Activated CD4-positive, alpha-beta T cell treated with anti-CD3 and anti-CD28 coated beads, Interleukin-2, amount 10 ng/mL, durations not matched to agents 24 days and 14 days (primary cell): ENCODE results near the gene PDILT. TPM values are rescaled to one million over a fixed set of nuclear protein-coding genes. Genes with fewer than 3 reads are reported as not detected.

Experiments
- DNase-seq: peaks from one replicate; pipeline ENCODE4 v3.0.0; 2022
- H3K27ac Mint-ChIP-seq: one replicate; pipeline ENCODE4 v1.8.0; 2022; ENCODE audit warnings: mild to moderate bottlenecking, mixed read lengths
- H3K27me3 Mint-ChIP-seq: one replicate; pipeline ENCODE4 v1.8.0; 2022; ENCODE audit warnings: mixed read lengths
- H3K36me3 Mint-ChIP-seq: one replicate; pipeline ENCODE4 v1.8.0; 2022; ENCODE audit warnings: low read depth, mild to moderate bottlenecking, mixed read lengths
- H3K4me1 Mint-ChIP-seq: one replicate; pipeline ENCODE4 v1.8.0; 2021; ENCODE audit warnings: mixed read lengths
- H3K4me3 Mint-ChIP-seq: one replicate; pipeline ENCODE4 v1.8.0; 2022; ENCODE audit warnings: mild to moderate bottlenecking, moderate library complexity, mixed read lengths
- H3K9me3 Mint-ChIP-seq: one replicate; pipeline ENCODE4 v1.8.0; 2021; ENCODE audit warnings: mixed read lengths
- intact Hi-C: fragments of 100-400 bp; cut with micrococcal nuclease; formaldehyde crosslinking; loops from one replicate; pipeline ENCODE4 v1.15.1; 2023
- total RNA-seq: library from RNA; stranded (reverse); gene quantifications from 2 replicates; pipeline ENCODE4 v1.2.3, GENCODE V29; 2022

PDILT gene
- total RNA-seq, 1 donor from 2014 or later, result not detected

DNA sequence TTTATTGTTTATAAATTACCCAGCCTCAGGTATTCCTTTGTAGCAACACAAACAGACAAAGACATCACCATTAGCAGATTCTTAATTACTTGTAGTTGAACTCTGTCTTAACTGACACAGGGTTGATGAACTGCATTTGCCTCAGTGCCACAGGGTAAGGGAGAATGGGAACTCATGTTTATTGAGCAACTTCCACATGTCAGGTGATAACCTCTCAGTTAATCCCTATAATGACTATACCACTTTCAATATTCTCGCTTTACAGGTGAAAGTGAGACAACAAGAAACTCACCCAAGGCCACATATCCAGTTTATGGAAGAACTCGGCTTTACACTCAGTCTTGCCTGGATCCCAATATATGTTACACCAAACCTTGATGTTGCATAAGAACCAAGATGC lies 8.6 kb downstream of the PDILT start:
- Mint-ChIP-seq H3K27me3 (no peaks in the 10 kb centered on the region), H3K9me3 (no peaks in the 10 kb centered on the region), H3K4me1 (no peaks in the 10 kb centered on the region), H3K4me3 (no peak overlapping the region), H3K27ac (no peak overlapping the region), H3K36me3 (no peaks in the 10 kb centered on the region)
- intact Hi-C loops, result no loop called here
- no peak for DNase-seq

DNA sequence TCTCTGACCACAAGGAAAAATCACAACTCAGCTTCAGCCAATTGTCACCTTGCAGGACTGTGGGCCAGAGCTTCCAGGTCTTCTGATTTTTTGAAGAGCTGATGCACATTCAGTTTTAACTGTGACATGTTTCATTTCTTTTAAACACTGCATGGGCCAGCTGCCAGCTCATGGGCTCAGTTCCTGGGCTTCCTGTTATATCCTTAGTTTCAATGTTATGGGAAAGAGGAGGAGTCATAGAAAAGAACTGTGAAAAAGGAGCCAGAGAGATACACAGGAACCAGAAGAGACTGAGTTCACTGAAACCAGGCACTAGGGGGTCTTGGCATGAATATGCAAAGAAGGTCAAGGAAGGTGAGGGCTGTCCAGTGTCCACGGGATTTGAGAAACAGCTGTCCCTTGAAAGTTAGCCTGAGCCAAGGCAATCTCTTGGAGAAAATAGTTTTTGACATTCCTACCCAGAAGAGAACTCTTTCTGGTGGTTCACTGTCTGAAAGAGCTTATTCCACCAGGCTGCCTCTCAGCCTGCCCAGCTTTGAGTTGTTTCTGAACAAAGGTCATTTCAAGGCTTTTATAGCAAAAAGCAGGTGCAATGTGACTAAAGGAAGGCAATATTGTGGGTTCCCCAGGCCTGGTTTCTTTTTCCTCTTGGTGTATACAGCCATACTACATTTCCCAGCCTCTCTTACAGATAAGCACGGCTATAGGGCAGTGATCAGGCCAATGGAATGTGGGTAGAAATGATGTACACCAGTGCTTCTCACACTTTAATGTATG lies 10.5 kb downstream of the PDILT start:
- Mint-ChIP-seq H3K9me3 (no peaks in the 10 kb centered on the region), H3K4me1 (no peaks in the 10 kb centered on the region), H3K27ac (no peak overlapping the region), H3K36me3 (no peaks in the 10 kb centered on the region), H3K27me3 (no peaks in the 10 kb centered on the region), H3K4me3 (no peak overlapping the region)
- intact Hi-C loops, result no loop called here
- no peak for DNase-seq

DNA sequence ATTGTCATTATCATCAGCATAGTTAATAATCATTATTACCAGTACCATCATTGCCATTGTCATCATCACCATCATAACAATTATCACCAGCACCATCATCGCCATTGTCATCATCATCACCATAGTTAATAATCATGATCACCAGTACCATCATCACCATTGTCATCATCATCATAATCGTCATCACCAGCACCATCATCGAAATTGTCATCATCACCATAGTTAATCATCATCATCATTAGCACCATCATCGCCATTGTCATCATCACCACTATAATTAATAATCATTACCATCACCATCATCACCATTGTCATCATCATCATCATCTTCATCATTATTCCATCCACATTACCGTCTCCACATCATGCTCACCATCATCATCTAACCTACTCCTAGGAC lies 13.5 kb downstream of the PDILT start:
- no peaks in the 10 kb centered on the region for H3K4me1 Mint-ChIP-seq
- no peak overlapping the region for H3K4me3 Mint-ChIP-seq

DNA sequence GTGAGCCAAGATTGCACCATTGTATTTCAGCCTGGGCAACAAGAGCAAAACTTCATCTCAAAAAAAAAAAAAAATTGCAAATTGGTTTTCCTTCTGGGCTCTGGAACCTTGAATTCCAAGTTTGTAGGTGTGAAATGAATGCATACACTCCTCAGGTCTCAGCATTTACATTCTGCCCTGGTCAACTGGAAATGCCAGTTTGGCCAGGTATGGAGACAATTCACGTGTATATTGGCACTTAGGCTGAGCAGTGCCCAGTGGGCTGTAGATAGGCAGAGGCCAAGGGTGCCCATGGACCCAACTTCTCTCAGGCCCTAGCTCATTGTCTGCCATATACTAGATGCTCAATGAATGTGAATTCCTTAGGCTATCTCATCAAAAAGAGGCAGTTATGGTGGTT lies 15.7 kb downstream of the PDILT start:
- Mint-ChIP-seq H3K9me3 (no peaks in the 10 kb centered on the region), H3K4me3 (no peak overlapping the region), H3K27me3 (no peaks in the 10 kb centered on the region), H3K4me1 (no peaks in the 10 kb centered on the region), H3K27ac (no peak overlapping the region), H3K36me3 (no peaks in the 10 kb centered on the region)
- intact Hi-C loops, result no loop called here
- DNase-seq, result no peak

More for the DNA sequence above, 13.5 kb downstream of the PDILT start:
- intact Hi-C loops, result no loop called here
- DNase-seq, result no peak
- H3K27ac Mint-ChIP-seq, result no peak overlapping the region
- no peaks in the 10 kb centered on the region for H3K9me3 Mint-ChIP-seq
- H3K27me3 Mint-ChIP-seq, result no peaks in the 10 kb centered on the region
- no peaks in the 10 kb centered on the region for H3K36me3 Mint-ChIP-seq

DNA sequence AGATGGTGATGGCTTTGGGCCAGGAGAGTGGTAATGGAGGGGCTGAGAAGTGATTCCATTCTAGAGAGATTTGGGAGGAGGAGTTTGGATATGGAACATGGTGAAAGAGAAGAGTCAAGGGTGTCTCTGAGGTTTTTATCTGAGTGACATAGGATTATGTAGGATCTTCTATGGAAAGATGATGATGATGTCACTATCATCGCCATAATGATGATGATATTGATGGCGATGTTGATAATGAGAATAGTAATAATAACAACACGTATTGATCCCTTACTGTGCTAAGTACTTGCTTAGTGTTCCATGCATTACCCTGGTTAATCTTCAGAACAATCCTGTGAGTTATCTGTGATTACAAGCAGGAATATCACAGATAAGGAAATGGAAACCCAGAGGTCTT lies 16.6 kb downstream of the PDILT start:
- no peak overlapping the region for H3K27ac Mint-ChIP-seq
- no peaks in the 10 kb centered on the region for H3K36me3 Mint-ChIP-seq
- DNase-seq, result no peak
- H3K4me1 Mint-ChIP-seq, result no peaks in the 10 kb centered on the region
- H3K9me3 Mint-ChIP-seq, result no peaks in the 10 kb centered on the region
- H3K27me3 Mint-ChIP-seq, result no peaks in the 10 kb centered on the region
- H3K4me3 Mint-ChIP-seq, result no peak overlapping the region
- intact Hi-C loops, result no loop called here

DNA sequence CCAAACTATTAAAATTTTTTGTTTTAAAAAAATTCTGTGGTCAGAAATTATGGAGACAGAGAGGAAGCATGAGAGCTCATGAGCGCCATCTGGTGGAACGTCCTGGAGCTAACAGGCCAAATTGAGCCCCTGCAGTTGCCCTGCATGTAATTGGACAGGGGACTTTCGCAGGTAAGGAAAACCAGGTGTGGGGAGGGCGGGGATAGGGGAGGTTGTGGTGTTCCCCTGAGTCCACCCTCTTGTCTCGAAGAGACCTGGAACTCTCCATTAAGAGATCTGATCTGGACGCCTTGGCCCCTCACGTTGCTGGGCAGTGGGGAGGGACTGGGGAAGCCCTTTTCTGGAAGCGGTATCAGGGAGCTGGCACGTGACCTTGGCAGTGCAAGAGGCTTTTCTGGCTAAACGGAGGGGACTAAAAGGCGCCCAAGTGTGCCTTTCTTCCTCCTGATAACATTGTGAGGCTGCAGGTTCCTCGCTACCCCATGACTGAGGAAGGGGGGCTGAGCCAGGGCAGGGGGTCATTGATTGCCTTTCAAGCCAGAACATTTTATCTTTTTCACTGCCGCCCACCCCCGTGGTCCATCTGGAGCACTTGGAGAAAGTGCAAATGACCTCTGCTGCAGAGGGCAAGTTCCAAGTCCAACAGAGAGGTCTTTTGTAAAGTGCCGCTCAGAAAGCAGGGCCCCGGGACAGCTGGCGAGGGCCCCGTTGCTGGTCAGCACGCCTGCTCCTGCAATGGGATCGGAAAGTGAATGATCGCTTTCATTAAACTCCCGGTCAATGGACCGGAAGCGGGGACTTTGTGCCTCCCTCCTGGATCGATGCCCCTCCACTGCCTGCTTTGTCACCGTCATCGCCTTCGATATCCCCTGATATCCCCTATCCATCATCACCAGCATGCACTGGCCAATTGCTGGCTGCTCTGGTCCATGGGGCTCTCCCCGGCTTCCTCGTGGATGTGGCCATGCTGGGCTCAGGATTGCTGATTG lies 18.4 kb downstream of the PDILT start:
- Mint-ChIP-seq H3K4me1 (no peaks in the 10 kb centered on the region), H3K9me3 (no peaks in the 10 kb centered on the region), H3K36me3 (no peaks in the 10 kb centered on the region), H3K4me3 (no peak overlapping the region), H3K27me3 (no peaks in the 10 kb centered on the region), H3K27ac (no peak overlapping the region)
- intact Hi-C loops, result loop anchor here (1.0 kb wide), 1 partner anchor 479 kb away; no protein-coding TSS in a partner anchor
- peak; percentile 83 for DNase-seq

DNA sequence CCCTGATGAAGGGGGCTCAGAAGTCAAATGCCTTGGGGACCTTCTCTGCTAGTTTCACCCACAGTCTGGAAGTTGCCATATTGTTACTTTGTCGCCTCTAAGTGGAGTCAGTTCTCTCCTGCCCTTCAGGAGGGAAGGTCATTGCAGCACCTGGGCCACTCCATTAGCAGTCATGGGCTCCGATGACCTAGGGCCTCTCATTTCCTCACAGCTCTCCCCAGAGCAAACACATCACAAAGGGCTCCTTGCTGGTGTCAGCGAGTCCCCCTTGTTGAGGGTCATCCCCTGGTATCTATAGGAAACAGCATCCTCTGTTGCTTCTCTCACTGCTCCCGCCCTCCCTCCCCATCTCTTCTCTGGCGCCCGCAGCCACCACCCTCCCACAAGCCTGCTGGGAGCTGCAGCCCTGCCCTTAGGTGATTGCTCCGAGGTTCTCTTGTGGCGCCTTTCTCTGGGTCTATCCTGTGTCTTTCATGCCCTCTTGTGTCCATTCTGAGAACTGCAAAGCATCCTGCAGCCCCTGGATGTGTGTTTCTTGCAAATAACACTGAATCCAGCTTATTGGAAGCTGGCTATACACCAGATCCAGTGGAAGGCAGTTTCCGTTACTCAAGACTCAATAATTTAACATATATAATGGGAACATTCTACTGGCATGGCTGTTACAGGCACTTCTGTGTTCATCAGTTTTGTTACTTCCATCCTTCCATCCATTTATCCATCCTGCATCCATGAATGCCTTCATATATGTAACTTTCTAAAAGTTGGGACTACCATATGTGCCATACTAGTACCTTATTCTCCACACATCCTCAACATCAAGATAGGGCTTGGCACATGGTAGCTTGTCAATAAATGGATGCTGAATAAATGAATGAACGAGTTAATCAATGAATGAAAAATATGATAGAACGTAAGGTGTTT lies 21.2 kb downstream of the PDILT start:
- Mint-ChIP-seq H3K27me3 (no peaks in the 10 kb centered on the region), H3K9me3 (no peaks in the 10 kb centered on the region), H3K4me3 (no peak overlapping the region), H3K27ac (no peak overlapping the region), H3K4me1 (no peaks in the 10 kb centered on the region), H3K36me3 (no peaks in the 10 kb centered on the region)
- peak; percentile 85 for DNase-seq
- intact Hi-C loops, result loop anchor here (2.0 kb wide), 1 partner anchor 485 kb away; no protein-coding TSS in a partner anchor

DNA sequence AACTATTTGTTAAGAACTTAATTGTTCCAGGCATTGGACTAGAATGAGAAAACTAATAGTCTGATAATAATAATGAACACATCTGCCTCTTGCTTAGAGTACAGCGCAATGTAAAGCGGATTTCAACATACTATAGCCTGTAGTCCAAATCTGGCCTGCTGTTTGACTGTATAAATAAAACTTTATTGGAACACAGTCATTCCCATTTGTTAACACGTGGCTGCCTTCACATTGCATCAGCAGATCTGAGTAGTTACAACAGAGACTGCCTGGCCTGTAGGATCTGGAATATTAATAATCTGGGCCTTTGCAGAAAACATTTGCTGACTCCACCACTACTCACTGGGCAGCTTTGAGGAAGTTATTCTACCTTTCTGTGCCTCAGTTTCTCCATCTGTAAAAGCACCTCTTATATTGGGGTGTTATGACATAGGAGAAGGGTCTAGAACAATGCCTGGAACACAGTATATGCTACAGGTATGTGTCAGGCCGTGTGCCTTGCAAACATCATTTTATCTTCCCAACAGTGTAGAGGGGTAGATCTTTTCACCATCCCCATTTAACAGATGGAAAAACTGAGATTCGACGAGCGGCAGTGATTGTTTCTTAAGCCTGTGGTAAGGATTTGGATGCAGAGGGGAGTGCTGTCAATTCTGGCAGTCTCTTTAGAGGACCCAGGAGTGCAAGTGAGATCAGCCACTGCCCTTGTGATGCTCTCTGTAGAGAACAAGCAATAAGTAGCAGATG lies 22.2 kb downstream of the PDILT start:
- H3K9me3 Mint-ChIP-seq, result no peaks in the 10 kb centered on the region
- no peak overlapping the region for H3K4me3 Mint-ChIP-seq
- H3K36me3 Mint-ChIP-seq, result no peaks in the 10 kb centered on the region
- H3K27me3 Mint-ChIP-seq, result no peaks in the 10 kb centered on the region
- H3K4me1 Mint-ChIP-seq, result no peaks in the 10 kb centered on the region
- no peak for DNase-seq
- intact Hi-C loops, result loop anchor here (2.0 kb wide), 1 partner anchor 484 kb away; no protein-coding TSS in a partner anchor
- no peak overlapping the region for H3K27ac Mint-ChIP-seq

DNA sequence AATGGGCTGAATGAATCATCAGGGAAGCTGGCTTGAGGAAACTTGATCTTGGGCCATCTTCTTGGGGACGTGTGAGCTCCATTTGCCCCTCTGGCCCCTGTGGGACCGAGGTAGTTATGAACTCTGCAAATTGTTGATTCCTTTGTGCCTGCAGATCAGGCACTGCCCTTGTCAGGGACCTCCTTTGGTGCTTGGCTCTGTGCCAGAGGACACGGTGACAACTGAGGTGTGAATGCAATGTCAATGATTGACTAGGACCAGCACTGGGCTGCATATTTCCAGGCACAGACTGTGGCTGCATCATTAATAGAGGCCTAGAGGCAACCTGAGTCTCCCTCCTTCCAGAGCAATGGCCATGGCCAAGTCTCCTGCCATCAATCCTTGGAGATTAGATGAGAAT lies 23.8 kb downstream of the PDILT start:
- H3K9me3 Mint-ChIP-seq, result no peaks in the 10 kb centered on the region
- H3K4me3 Mint-ChIP-seq, result no peak overlapping the region
- no peaks in the 10 kb centered on the region for H3K4me1 Mint-ChIP-seq
- DNase-seq, result no peak
- intact Hi-C loops, result no loop called here
- H3K27me3 Mint-ChIP-seq, result peaks cover 4% of the 10 kb centered on the region
- H3K36me3 Mint-ChIP-seq, result no peaks in the 10 kb centered on the region
- no peak overlapping the region for H3K27ac Mint-ChIP-seq

DNA sequence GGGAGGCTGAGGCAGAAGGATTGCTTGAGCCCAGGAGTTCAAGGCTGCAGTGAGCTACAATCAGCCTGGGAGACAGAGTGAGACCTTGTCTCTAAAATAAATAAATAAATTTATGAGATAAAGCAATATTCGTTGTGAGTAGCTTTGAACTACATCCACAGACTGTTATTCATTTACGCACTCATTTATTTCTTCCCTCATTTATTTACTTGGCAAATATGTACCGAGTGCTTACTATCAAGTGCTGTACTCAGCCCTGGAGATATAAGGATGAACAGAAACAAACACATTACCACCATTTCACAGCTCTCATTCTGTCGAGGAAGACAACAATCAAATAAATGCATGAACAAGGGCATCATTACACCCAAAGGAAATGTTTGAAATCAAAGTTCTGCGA lies 27.4 kb downstream of the PDILT start:
- Mint-ChIP-seq H3K4me3 (no peak overlapping the region), H3K9me3 (no peaks in the 10 kb centered on the region), H3K27ac (no peak overlapping the region), H3K27me3 (peaks cover 11% of the 10 kb centered on the region), H3K36me3 (no peaks in the 10 kb centered on the region), H3K4me1 (no peaks in the 10 kb centered on the region)
- DNase-seq, result no peak
- intact Hi-C loops, result no loop called here

DNA sequence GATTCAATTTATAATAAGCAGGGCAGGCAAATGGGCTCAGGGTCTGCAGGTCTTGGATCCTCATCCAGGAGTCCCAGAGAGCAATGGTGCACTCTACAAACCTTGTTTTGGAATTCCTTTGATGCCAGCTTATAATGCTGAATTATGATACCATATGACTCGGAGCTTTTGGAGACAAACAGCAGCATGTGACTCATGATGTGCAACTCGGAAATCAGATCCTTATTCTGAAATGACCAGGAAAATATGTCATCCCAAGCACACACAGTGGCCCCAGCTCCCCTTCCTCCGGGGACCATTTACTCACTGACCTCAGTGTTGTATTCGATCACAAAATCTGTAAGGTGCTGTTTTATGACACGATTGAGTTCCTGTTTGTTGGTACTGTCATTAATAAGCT lies 31.8 kb downstream of the PDILT start:
- intact Hi-C loops, result no loop called here
- DNase-seq, result no peak
- H3K36me3 Mint-ChIP-seq, result no peaks in the 10 kb centered on the region
- peaks cover 11% of the 10 kb centered on the region for H3K27me3 Mint-ChIP-seq
- no peak overlapping the region for H3K4me3 Mint-ChIP-seq
- H3K27ac Mint-ChIP-seq, result no peak overlapping the region
- H3K9me3 Mint-ChIP-seq, result no peaks in the 10 kb centered on the region
- no peaks in the 10 kb centered on the region for H3K4me1 Mint-ChIP-seq

DNA sequence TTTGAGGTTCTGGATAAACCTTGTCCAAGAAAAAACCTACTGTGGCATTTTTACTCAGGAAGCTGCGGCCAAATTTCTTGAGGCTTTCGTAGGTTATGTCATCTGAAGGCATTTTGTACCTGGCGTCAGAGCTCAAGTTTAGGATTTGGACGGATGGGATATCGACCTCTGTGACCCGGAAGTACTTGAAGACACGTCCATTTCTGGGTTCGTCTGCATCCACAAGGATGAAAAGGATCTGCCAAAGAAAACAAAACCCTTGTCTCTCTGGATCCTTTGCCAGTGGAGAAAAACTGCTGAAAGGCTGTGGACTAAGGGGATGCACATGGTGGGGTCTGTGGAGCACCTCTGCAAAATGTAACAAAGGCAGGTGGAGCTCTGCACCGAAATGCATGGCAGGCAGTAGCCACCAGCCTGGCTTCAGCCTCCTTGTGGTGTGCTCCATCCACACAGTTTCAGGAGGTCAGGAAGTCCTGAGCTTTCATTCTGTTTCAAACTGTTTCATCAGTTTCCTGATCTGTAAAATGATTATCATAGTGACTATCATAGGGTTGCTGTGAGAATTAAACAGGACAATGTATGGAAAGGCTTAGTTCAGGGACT lies 35.0 kb downstream of the PDILT start:
- Mint-ChIP-seq H3K4me3 (no peak overlapping the region), H3K27ac (no peak overlapping the region), H3K9me3 (no peaks in the 10 kb centered on the region), H3K36me3 (no peaks in the 10 kb centered on the region), H3K4me1 (no peaks in the 10 kb centered on the region), H3K27me3 (peaks cover 7% of the 10 kb centered on the region)
- no peak for DNase-seq
- intact Hi-C loops, result no loop called here
